ENCODE results near the gene ACTR3C.
"Not testable (repeated sequence)": the region's sequence is repeated elsewhere in the genome, so short reads cannot be mapped to it uniquely, and the experiment has no call there.

The ACTR3C gene

GRCh38 chr7:150314639-150315239 is 8.6 kb downstream of the ACTR3C start:
- DNase-seq (ENCODE audit: low read depth in 1 of 2, low spot score in 1 of 2) = no peak

DNA sequence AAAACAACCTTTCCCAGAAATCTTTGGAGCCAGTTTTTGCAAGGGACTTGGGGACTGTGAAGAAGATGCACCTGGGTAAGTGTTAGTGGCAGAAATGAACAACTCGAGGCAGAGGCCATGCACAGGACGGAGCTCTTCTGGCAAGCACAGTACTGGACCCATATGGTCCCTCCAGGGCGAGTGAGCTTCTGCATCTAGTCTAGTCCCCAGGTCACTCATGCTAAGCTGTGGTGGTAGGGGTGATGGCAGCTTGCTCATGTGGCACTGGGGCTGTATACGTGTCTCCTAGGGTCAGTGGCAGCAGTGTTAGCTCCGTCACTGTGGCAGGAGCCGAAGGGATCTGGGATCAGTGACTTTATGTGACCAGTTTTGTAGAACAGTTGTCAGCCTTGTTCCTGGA is 9.5 kb downstream of the ACTR3C start:
- no peak for DNase-seq (ENCODE audit: low read depth in 1 of 2, low spot score in 1 of 2)

DNA sequence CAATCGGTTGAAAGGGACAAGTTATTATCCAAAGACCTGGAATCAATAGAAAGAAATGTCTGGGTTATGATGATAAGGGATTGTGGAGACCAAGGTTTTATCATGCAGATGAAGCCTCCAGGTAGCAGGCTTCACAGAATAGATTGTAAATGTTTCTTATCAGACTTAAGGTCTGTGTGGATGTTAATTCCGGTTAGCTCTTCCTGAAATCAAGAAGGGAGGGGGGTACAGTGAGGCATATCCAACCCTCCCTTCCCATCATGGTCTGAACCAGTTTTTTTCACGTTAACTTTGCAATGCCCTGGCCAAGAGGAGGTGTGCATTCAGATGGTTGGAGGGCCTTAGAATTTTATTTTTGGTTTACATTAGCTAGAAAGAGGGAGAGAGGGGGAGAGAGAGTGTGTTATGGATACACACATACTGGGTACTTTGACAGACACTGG is 10.0 kb downstream of the ACTR3C start:
- DNase-seq (ENCODE audit: low read depth in 1 of 2, low spot score in 1 of 2) = no peak

GRCh38 chr7:150312649-150313366 is 10.5 kb downstream of the ACTR3C start:
- DNase-seq (ENCODE audit: low read depth in 1 of 2, low spot score in 1 of 2) = not testable (repeated sequence)

DNA sequence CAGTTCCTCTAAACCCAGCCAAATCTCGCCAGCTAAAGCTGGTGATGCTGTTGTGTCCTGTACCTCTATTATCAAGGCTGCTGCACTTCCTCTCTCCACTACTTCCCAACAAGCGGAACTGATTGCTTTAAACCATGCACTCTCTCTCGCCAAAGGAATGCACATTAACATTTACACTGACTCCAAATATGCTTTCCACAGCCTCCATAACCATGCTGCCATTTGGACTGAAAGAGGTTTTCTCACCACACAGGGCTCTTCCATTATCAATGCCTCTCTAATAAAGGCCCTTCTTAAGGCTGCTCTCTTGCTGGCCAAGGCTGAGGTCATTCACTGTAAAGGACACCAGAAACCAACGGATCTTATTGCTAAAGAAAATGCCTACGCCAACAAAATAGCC is 11.6 kb downstream of the ACTR3C start:
- DNase-seq (ENCODE audit: low read depth in 1 of 2, low spot score in 1 of 2) = no peak

GRCh38 chr7:150311146-150311545 is 12.2 kb downstream of the ACTR3C start:
- no peak for DNase-seq (ENCODE audit: low read depth in 1 of 2, low spot score in 1 of 2)

- no peak for DNase-seq (ENCODE audit: low read depth in 1 of 2, low spot score in 1 of 2)
Observed at GRCh38 chr7:150308575-150308974, 14.8 kb downstream of the ACTR3C start.

- DNase-seq (ENCODE audit: low read depth in 1 of 2, low spot score in 1 of 2) = no peak
Observed at GRCh38 chr7:150307904-150308303, 15.4 kb downstream of the ACTR3C start.

GRCh38 chr7:150307129-150307528 is 16.2 kb downstream of the ACTR3C start:
- no peak for DNase-seq (ENCODE audit: low read depth in 1 of 2, low spot score in 1 of 2)

DNA sequence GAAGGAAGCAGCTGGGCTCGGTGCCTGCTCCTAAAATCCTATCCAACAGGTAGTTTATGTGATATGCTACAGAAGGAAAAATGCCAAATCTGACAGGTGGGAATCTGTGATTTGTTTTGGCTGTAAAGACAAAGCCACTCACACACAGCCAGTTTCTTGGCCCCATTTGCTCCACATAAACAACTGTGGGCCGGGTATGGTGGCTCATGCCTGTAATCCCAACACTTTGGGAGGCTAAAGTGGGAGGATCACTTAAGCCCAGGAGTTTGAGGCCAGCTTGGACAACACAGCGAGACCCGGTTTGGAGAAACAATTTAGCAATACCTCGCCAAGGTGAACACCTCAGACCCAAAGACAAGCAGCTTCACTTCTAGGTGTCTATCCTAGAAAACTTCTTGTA is 17.0 kb downstream of the ACTR3C start:
- not testable (repeated sequence) for DNase-seq (ENCODE audit: low read depth in 1 of 2, low spot score in 1 of 2)

DNA sequence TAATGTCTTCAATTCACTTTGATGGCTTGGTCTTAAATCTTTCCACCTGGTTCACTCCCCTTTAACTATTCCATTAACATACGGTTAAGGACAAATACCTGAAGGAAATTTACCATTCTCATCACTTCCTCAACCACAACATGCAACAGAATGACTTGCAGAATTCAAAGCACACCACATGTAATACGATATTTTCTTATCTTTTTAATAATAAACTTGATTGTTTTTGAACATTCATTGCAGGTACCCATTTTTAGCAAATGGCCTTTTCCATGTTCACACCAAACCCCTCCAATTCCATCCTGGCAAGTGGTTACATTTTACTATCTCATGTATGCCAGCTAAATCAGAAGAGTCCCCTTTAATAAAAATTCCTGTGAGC is 17.5 kb downstream of the ACTR3C start:
- not testable (repeated sequence) for DNase-seq (ENCODE audit: low read depth in 1 of 2, low spot score in 1 of 2)

DNA sequence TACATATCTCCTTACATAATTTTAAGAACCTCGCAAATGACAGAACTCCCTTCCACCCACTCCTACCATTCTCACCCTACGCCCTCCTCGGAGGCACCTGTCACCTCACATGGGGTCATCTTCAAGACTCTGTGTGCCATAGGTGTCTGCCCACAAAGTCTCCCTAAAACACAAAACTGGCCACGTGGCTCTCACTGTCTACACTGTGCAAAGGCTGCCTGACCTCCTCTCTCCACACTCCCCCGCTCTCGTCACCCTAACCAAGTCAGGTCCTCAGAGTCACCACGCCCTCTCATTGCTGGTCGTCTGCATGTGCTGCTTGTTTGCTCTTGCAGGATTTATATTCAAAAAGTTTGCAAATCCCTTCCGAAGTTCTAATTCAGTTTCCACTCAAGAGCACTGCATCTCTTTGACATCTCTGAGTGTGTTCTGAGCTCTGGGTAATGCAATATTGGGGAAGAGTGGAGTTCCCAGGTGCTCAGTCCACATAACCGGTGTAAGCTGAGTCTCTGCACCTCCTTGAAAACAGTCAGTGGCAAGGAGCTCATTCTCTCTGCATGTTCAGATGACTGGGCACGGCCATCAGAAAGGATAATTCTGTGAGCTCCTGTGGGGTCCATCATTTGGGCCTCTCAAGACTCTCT is 18.0 kb downstream of the ACTR3C start:
- DNase-seq (ENCODE audit: low read depth in 1 of 2, low spot score in 1 of 2) = not testable (repeated sequence)

- DNase-seq (ENCODE audit: low read depth in 1 of 2, low spot score in 1 of 2) = not testable (repeated sequence)
Observed at GRCh38 chr7:150304499-150305258, 18.7 kb downstream of the ACTR3C start.

DNA sequence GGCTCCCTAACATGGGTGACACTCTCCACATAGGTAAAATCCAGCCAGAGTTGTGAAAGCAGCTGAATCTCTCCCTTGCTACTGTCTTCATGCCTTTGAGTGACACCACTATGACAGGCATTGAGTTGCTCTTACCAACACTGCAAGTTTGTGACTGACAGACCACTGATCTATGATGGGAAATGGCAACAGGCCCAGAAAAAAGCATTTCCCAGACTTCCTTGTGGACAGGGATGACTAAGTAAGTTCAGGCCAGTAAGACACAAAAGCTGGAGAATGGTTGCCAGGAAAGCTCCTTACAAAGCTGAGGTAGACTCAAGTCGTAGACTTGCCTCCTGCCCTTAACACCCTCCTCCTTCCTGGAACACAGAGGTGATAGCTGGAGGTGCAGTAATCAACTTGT is 20.4 kb downstream of the ACTR3C start:
- not testable (repeated sequence) for DNase-seq (ENCODE audit: low read depth in 1 of 2, low spot score in 1 of 2)

DNA sequence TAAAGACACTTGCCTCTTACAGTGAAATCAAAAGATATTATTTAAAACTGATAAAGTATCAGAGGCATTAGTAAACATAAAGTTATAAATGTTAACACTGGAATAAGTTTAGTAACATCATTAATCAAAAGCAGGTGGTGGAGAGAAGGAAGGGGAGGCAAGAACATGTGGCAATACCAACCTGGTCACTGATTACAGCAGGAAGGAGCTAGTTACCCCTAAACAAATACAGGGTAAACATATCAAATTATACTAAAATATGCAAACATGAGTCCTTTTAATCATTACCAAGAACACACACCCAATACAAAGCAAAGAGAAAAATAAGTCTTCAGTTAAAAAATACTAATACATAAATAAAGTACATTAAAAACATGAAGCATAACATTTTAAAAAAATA is 25.4 kb downstream of the ACTR3C start:
- DNase-seq (ENCODE audit: low read depth in 1 of 2, low spot score in 1 of 2) = not testable (repeated sequence)

GRCh38 chr7:150296802-150297201 is 26.5 kb downstream of the ACTR3C start:
- DNase-seq (ENCODE audit: low read depth in 1 of 2, low spot score in 1 of 2) = not testable (repeated sequence)

DNA sequence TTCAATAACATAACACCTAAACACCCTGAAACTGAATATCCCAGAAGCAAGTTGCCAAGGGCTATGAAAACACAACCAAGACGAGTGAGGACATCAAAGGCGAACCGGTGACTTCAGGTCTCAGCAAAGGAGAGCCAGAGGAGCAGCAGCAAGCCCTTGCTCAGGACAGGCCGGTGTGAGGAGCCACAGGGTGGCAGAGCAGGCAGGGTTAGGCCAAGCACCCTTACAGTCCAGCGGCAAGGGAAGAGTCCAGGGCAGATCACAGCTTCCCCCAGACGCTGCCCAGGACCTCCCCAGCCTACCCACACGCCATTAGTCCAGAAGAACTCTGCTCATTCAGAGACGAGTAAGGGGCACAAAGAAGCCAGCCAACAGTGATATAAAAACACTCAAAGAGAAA is 27.7 kb downstream of the ACTR3C start:
- DNase-seq (ENCODE audit: low read depth in 1 of 2, low spot score in 1 of 2) = not testable (repeated sequence)

DNA sequence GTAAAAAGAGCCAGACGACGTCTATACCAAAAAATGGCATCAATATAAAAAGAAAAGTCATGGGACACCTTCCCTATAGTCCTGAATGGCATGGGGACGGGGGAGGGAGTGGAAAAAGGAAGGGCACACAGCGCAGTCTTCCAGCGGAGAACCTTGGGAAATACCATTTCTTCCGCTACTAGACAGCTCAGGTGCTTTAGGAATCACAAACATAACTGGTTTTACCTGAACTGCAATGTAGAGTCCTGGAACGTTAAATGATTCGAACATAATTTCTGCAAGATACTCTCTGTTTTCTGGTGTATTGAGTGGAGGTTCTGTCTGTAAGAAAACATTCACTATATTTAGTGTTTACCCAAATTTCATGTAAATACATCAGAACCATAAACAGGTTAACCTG is 28.3 kb downstream of the ACTR3C start:
- DNase-seq (ENCODE audit: low read depth in 1 of 2, low spot score in 1 of 2) = not testable (repeated sequence)

DNA sequence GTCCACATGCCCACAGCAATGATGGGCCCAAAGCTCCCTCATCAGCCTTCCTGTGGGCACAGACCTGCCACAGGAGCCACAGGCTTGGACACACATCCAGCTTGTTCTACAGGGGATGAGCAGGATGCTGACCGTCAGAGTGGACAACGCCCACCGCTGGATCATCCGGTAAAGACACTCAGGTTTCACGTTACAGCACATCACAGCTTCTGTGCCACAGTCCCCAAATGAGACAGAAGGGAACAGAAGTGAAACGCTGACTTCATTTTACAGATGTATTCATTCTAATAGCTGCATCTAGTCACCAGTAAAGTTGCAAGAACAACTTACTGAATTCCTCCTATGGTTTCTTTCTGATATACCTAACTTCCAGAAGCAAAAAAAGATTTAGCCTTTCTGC is 33.0 kb downstream of the ACTR3C start:
- DNase-seq (ENCODE audit: low read depth in 1 of 2, low spot score in 1 of 2) = not testable (repeated sequence)

GRCh38 chr7:150288816-150289215 is 34.5 kb downstream of the ACTR3C start:
- not testable (repeated sequence) for DNase-seq (ENCODE audit: low read depth in 1 of 2, low spot score in 1 of 2)

GRCh38 chr7:150287815-150288214 is 35.5 kb downstream of the ACTR3C start:
- not testable (repeated sequence) for DNase-seq (ENCODE audit: low read depth in 1 of 2, low spot score in 1 of 2)

Data from activated T-helper 1 cell treated with anti-CD3 and anti-CD28 coated beads, Interleukin-2, amount 50 U/mL, for 16 hours (primary cell).